GM12878 (cell line): ENCODE data around the gene PIF1. TPM values are rescaled to one million over a fixed set of nuclear protein-coding genes. Genes with fewer than 3 reads are reported as not detected.

ENCODE experiments used
- ATAC-seq: fragments of 200-7000 bp; cut with Tn5 transposase; 3 replicates; pipeline ENCODE4 v1.9.1; 2020; ENCODE audit warnings: mild to moderate bottlenecking, moderate library complexity
- BruUV-seq: library from RNA; stranded (reverse); fragments of 400-500 nt; replicated peaks from 2 replicates; lab custom pipeline; 2021; lab: Mats Ljungman, UMichigan
- CTCF ChIA-PET: fragments of 300-600 bp; sonication (Branson Sonifier 250); formaldehyde crosslinking; extraction: SDS; loops from one replicate; lab custom pipeline; 2021; ENCODE audit warnings: inconsistent platforms; lab: Yijun Ruan, JAX
- POLR2A ChIA-PET: fragments of 350-600 bp; formaldehyde crosslinking; extraction: SDS; loops from one replicate; lab custom pipeline; 2021; ENCODE audit warnings: inconsistent platforms; lab: Charles Lee
- RAD21 ChIA-PET: fragments of 300-600 bp; sonication (Branson Sonifier 250); formaldehyde crosslinking; loops from one replicate; lab custom pipeline; 2023; ENCODE audit warnings: antibody characterized with exemption; ENCODE audit not compliant: unreplicated experiment; lab: Charles Lee
- SMC1A ChIA-PET: fragments of 300-600 bp; sonication (Branson Sonifier 250); formaldehyde crosslinking; loops from one replicate; lab custom pipeline; 2023; ENCODE audit not compliant: unreplicated experiment, uncharacterized antibody; lab: Charles Lee
- DNase-seq: peaks from one replicate; pipeline ENCODE4 v3.0.0-alpha.2; 2011; ENCODE audit warnings: low read depth, low spot score
- FAIRE-seq: peaks from 3 replicates; lab custom pipeline; 2011; peaks lifted over from hg19 to GRCh38; lab: Jason Lieb, UNC
- H2AFZ ChIP-seq: 2 replicates; pipeline ENCODE4 v1.6.0; 2011; ENCODE audit warnings: low read depth, low read length, control low read depth; ENCODE audit not compliant: control insufficient read depth
- H3K27ac ChIP-seq: 2 replicates; pipeline ENCODE4 v1.5.1; 2011; ENCODE audit warnings: control low read depth; ENCODE audit not compliant: control insufficient read depth, insufficient read depth
- H3K27me3 ChIP-seq, 2 experiments: replicated peaks in 1 of 2; 2 replicates each; pipeline versions ENCODE4 v1.6.0 to v1.6.1; 2011; ENCODE audit warnings: low read length in 1 of 2; ENCODE audit not compliant: control insufficient read depth in 2 of 2, insufficient read depth in 2 of 2
- H3K36me3 ChIP-seq, 2 experiments: 2 replicates each; pipeline ENCODE4 v1.5.1; 2011; ENCODE audit warnings: low read length in 1 of 2; ENCODE audit not compliant: control insufficient read depth in 2 of 2, insufficient read depth in 2 of 2
- H3K4me1 ChIP-seq: 2 replicates; pipeline ENCODE4 v1.6.1; 2011; ENCODE audit warnings: mild to moderate bottlenecking, low read length, moderate library complexity, mixed read lengths; ENCODE audit not compliant: control insufficient read depth, insufficient read depth
- H3K4me2 ChIP-seq: 2 replicates; pipeline ENCODE4 v1.6.0; 2011; ENCODE audit warnings: control low read depth; ENCODE audit not compliant: control insufficient read depth, insufficient read depth
- H3K4me3 ChIP-seq: fragments of 200-600 bp; sonication (generic); 2 replicates; pipeline ENCODE4 v1.5.1; 2016
- H3K79me2 ChIP-seq: 2 replicates; pipeline ENCODE4 v1.6.0; 2011; ENCODE audit warnings: low read length; ENCODE audit not compliant: control insufficient read depth, insufficient read depth
- H3K9ac ChIP-seq: 2 replicates; pipeline ENCODE4 v1.8.0; 2011; ENCODE audit warnings: low read length, control low read depth, mixed read lengths; ENCODE audit not compliant: control insufficient read depth, insufficient read depth
- H3K9me3 ChIP-seq: replicated peaks from 3 replicates; pipeline ENCODE4 v1.5.1; 2011; ENCODE audit warnings: mild to moderate bottlenecking, low read length; ENCODE audit not compliant: control insufficient read depth, insufficient read depth
- H4K20me1 ChIP-seq: 2 replicates; pipeline ENCODE4 v1.6.0; 2011; ENCODE audit not compliant: control insufficient read depth, insufficient read depth
- CHD2 ChIP-seq: IDR thresholded peaks from 2 replicates; pipeline ENCODE4 v1.6.1; 2011; ENCODE audit warnings: low read depth, low read length, improper control_type of control experiment, borderline replicate concordance
- JUNB ChIP-seq: IDR thresholded peaks from 2 replicates; pipeline ENCODE4 v1.6.1; 2016; ENCODE audit warnings: antibody characterized with exemption, mild to moderate bottlenecking
- PAX5 ChIP-seq: IDR thresholded peaks from 2 replicates; pipeline ENCODE4 v1.6.1; 2011; ENCODE audit warnings: low read depth, low read length, borderline replicate concordance
- POLR2AphosphoS5 ChIP-seq: IDR thresholded peaks from 2 replicates; pipeline ENCODE4 v1.6.1; 2011; ENCODE audit warnings: mild to moderate bottlenecking, low read length, inconsistent platforms
- SMAD1 ChIP-seq: fragments of 450-650 bp; IDR thresholded peaks from 2 replicates; pipeline ENCODE4 v1.6.1; 2018; ENCODE audit warnings: mild to moderate bottlenecking, low read depth; ENCODE audit not compliant: partially characterized antibody
- SMARCA5 ChIP-seq: fragments of 450-650 bp; IDR thresholded peaks from 2 replicates; pipeline ENCODE4 v1.6.1; 2017; ENCODE audit warnings: mild to moderate bottlenecking
- SRF ChIP-seq, 2 experiments: IDR thresholded peaks; 2 replicates each; pipeline ENCODE4 v1.6.1; 2011; ENCODE audit warnings: low read depth in 2 of 2, low read length in 2 of 2, mild to moderate bottlenecking in 1 of 2, moderate library complexity in 1 of 2
- YY1 ChIP-seq: IDR thresholded peaks from 2 replicates; pipeline ENCODE4 v1.6.1; 2011; ENCODE audit warnings: low read depth, mild to moderate bottlenecking, low read length
- ZNF24 ChIP-seq: fragments of 450-650 bp; IDR thresholded peaks from 2 replicates; pipeline ENCODE4 v1.6.1; 2017; ENCODE audit warnings: antibody characterized with exemption, mild to moderate bottlenecking
- ZZZ3 ChIP-seq: IDR thresholded peaks from 2 replicates; pipeline ENCODE4 v1.6.1; 2011; ENCODE audit warnings: low read depth; ENCODE audit not compliant: control insufficient read depth, insufficient read length
- in situ Hi-C: fragments of 300-500 bp; cut with MboI; formaldehyde crosslinking; loops from 9 replicates; pipeline ENCODE4 v1.14.3; 2018; ENCODE audit warnings: mixed read lengths
- intact Hi-C: fragments of 100-400 bp; cut with micrococcal nuclease; formaldehyde crosslinking; loops from one replicate; pipeline ENCODE4 v1.14.2; 2022; ENCODE audit not compliant: unreplicated experiment
- polyA plus RNA-seq, 11 experiments: library from polyadenylated mRNA; depleted of rRNA in 4 of 11; unstranded in 6 of 11; stranded (reverse) in 5 of 11; fragments of >200 nt; fragmentation: Nextera tagmentation in 4 of 11; fragmentation: Illumina TruSeq in 1 of 11; extraction: Ambion mirVana in 4 of 11; extraction: Trizol in 1 of 11; gene quantifications; 1 replicate in 1 of 11; 2 replicates in 10 of 11; pipeline versions ENCODE4 v1.2.1 to v1.2.3, GENCODE V29; 2011 to 2016; ENCODE audit warnings: inconsistent platforms in 2 of 11, missing spikeins in 2 of 11, low read depth in 1 of 11
- total RNA-seq, 4 experiments: library from RNA; depleted of rRNA in 3 of 4; stranded (reverse); fragments of >200 nt in 3 of 4; fragmentation: Illumina TruSeq in 1 of 4; extraction: Trizol in 1 of 4; gene quantifications; 2 replicates each; pipeline versions ENCODE4 v1.2.1 to v1.2.3, GENCODE V29; 2013 to 2021
- TF ChIP-seq, protein P1 (sequence below): fragments of 150-350 bp; IDR thresholded peaks from 2 replicates; pipeline ENCODE4 v1.6.1; 2016; ENCODE audit warnings: low read depth, low read length
- TF ChIP-seq, protein P2 (sequence below): fragments of 450-650 bp; IDR thresholded peaks from 2 replicates; pipeline ENCODE4 v1.6.1; 2018; ENCODE audit warnings: mild to moderate bottlenecking, low read depth, moderate library complexity; ENCODE audit not compliant: partially characterized antibody

The PIF1 gene
- total and polyA plus RNA-seq, 10 of the 15 experiments (the other 5 are each of a cell fraction or from before 2014, with no cell fraction given) = 3.7 to 68.9 (median 31.1) TPM

- BruUV-seq = no TSS peak
- Histone ChIP-seq H4K20me1 (no peaks in the 10 kb centered on the region), H3K4me1 (peaks cover 18% of the 10 kb centered on the region), H3K27me3 (no peaks in the 10 kb centered on the region), H3K36me3 (peaks cover 11 to 19% of the 10 kb centered on the region in 2 experiments), H3K4me2 (no peak overlapping the region), H3K27ac (no peak overlapping the region), H3K79me2 (no peaks in the 10 kb centered on the region), H3K9me3 (no peaks in the 10 kb centered on the region; the same call in 2 of the 3 replicates), H3K9ac (no peak overlapping the region), H3K4me3 (no peak overlapping the region), H2AFZ (no peak overlapping the region)
- DNase-seq (no peak), FAIRE-seq (no peak), ATAC-seq (no peak)
- ChIA-PET RAD21 (no interaction called here), SMC1A (interaction anchor here (1.1 kb wide), 1 partner anchor 13 kb away, joined by 3 read pairs; no protein-coding TSS in a partner anchor), CTCF (no interaction called here), POLR2A (no interaction called here)
- in situ Hi-C loops (no loop called here), intact Hi-C loops (no loop called here)
- TF ChIP-seq SMAD1 = no peak
- TF ChIP-seq POLR2AphosphoS5 = no peak
- TF ChIP-seq ZNF24 = no peak
- no peak for TF ChIP-seq CHD2
- TF ChIP-seq YY1 = no peak
- TF ChIP-seq, protein P1, sequence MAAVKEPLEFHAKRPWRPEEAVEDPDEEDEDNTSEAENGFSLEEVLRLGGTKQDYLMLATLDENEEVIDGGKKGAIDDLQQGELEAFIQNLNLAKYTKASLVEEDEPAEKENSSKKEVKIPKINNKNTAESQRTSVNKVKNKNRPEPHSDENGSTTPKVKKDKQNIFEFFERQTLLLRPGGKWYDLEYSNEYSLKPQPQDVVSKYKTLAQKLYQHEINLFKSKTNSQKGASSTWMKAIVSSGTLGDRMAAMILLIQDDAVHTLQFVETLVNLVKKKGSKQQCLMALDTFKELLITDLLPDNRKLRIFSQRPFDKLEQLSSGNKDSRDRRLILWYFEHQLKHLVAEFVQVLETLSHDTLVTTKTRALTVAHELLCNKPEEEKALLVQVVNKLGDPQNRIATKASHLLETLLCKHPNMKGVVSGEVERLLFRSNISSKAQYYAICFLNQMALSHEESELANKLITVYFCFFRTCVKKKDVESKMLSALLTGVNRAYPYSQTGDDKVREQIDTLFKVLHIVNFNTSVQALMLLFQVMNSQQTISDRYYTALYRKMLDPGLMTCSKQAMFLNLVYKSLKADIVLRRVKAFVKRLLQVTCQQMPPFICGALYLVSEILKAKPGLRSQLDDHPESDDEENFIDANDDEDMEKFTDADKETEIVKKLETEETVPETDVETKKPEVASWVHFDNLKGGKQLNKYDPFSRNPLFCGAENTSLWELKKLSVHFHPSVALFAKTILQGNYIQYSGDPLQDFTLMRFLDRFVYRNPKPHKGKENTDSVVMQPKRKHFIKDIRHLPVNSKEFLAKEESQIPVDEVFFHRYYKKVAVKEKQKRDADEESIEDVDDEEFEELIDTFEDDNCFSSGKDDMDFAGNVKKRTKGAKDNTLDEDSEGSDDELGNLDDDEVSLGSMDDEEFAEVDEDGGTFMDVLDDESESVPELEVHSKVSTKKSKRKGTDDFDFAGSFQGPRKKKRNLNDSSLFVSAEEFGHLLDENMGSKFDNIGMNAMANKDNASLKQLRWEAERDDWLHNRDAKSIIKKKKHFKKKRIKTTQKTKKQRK = no peak
- no peak for TF ChIP-seq PAX5
- TF ChIP-seq SRF (IDR thresholded peaks at IDR 0.05; ENCODE audit: low read depth in 2 of 2, low read length in 2 of 2) = no peak
- TF ChIP-seq ZZZ3 = no peak
- TF ChIP-seq, protein P2, sequence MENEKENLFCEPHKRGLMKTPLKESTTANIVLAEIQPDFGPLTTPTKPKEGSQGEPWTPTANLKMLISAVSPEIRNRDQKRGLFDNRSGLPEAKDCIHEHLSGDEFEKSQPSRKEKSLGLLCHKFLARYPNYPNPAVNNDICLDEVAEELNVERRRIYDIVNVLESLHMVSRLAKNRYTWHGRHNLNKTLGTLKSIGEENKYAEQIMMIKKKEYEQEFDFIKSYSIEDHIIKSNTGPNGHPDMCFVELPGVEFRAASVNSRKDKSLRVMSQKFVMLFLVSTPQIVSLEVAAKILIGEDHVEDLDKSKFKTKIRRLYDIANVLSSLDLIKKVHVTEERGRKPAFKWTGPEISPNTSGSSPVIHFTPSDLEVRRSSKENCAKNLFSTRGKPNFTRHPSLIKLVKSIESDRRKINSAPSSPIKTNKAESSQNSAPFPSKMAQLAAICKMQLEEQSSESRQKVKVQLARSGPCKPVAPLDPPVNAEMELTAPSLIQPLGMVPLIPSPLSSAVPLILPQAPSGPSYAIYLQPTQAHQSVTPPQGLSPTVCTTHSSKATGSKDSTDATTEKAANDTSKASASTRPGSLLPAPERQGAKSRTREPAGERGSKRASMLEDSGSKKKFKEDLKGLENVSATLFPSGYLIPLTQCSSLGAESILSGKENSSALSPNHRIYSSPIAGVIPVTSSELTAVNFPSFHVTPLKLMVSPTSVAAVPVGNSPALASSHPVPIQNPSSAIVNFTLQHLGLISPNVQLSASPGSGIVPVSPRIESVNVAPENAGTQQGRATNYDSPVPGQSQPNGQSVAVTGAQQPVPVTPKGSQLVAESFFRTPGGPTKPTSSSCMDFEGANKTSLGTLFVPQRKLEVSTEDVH = no peak
- no peak for TF ChIP-seq SMARCA5
- TF ChIP-seq JUNB = no peak
Measured at GRCh38 chr15:64869501-64869900, 44.1 kb upstream of the PIF1 start.
